Thyroid gland (tissue), 4 donors: ENCODE measurements around the gene SNRNP70.
"Not testable (repeated sequence)": the region's sequence is repeated elsewhere in the genome, so short reads cannot be mapped to it uniquely, and the experiment has no call there.

Source experiments
- POLR2A ChIP-seq, 2 donors: fragments of 450-650 bp; IDR thresholded peaks; one replicate each; pipeline ENCODE4 v1.6.1; 2017; ENCODE audit warnings: antibody characterized with exemption in 2 of 2, mild to moderate bottlenecking in 2 of 2, moderate library complexity in 1 of 2
- TF ChIP-seq, protein P1 (sequence below), 6 experiments: fragments of 200-600 bp in 3 of 6; fragments of 450-650 bp in 3 of 6; sonication (generic) in 3 of 6; IDR thresholded peaks; one replicate each; pipeline ENCODE4 v1.5.1; 2016 to 2019; ENCODE audit warnings: antibody characterized with exemption in 6 of 6, mild to moderate bottlenecking in 2 of 6, inconsistent platforms in 1 of 6, moderate library complexity in 1 of 6

DNA sequence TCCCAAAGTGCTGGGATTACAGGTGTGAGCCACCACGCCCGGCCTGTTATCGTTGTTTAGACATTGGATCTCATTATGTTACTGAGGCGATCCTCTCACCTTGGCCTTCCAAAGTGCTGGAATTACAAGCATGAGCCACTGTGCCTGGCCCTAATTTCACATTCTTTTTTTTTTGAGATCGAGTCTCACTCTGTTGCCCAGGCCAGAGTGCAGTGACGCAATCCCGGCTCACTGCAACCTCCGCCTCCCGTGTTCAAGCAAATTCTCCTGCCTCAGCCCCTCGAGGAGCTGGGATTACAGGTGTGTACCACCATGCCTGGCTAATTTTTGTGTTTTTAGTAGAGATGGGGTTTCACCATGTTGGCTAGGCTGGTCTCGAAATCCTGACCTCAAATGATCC, 38.0 kb downstream of the SNRNP70 start:
- TF ChIP-seq, protein P1, sequence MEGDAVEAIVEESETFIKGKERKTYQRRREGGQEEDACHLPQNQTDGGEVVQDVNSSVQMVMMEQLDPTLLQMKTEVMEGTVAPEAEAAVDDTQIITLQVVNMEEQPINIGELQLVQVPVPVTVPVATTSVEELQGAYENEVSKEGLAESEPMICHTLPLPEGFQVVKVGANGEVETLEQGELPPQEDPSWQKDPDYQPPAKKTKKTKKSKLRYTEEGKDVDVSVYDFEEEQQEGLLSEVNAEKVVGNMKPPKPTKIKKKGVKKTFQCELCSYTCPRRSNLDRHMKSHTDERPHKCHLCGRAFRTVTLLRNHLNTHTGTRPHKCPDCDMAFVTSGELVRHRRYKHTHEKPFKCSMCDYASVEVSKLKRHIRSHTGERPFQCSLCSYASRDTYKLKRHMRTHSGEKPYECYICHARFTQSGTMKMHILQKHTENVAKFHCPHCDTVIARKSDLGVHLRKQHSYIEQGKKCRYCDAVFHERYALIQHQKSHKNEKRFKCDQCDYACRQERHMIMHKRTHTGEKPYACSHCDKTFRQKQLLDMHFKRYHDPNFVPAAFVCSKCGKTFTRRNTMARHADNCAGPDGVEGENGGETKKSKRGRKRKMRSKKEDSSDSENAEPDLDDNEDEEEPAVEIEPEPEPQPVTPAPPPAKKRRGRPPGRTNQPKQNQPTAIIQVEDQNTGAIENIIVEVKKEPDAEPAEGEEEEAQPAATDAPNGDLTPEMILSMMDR (IDR thresholded peaks at IDR 0.05), result not testable (repeated sequence)
- not testable (repeated sequence) for TF ChIP-seq POLR2A (IDR thresholded peaks at IDR 0.05)
